Measurements from ENCODE around the gene VAV1.
"Not testable (repeated sequence)": the region's sequence is repeated elsewhere in the genome, so short reads cannot be mapped to it uniquely, and the experiment has no call there.

Gene VAV1

GRCh38 chr19:6767357-6768235 is 4.9 kb upstream of the VAV1 start, which contains the start of gene SH2D3A:
Gene SH2D3A (minus strand): TSS chr19:6767435. CDS start chr19:6763748, 3,687 bp downstream.
- FAIRE-seq: peak; percentile 98
- DNase-seq (ENCODE audit: insufficient read length, low spot score): peak; percentile 82
- TF ChIP-seq PAX5 (IDR thresholded peaks at IDR 0.05; ENCODE audit: insufficient read depth, low read length, severe bottlenecking) (no peak), SPI1 (IDR thresholded peaks at IDR 0.05; ENCODE audit: low read depth, low read length) (no peak), POLR2A (IDR thresholded peaks at IDR 0.05; ENCODE audit: low read depth, low read length) (no peak)

GRCh38 chr19:6768236-6768785 is 4.2 kb upstream of the VAV1 start:
- 0 out of 2 replicates have a peak, but pooled peaks have one; percentile 10 for TF ChIP-seq SPI1 (IDR thresholded peaks at IDR 0.05; ENCODE audit: low read depth, low read length)
- no peak for TF ChIP-seq POLR2AphosphoS5 (IDR thresholded peaks at IDR 0.05; ENCODE audit: low read depth, low read length)
- no peak for TF ChIP-seq POU2F2 (IDR thresholded peaks at IDR 0.05; ENCODE audit: low read depth, low read length)
- no peak for DNase-seq (ENCODE audit: insufficient read length, low spot score)
- FAIRE-seq: peak; percentile 76

DNA sequence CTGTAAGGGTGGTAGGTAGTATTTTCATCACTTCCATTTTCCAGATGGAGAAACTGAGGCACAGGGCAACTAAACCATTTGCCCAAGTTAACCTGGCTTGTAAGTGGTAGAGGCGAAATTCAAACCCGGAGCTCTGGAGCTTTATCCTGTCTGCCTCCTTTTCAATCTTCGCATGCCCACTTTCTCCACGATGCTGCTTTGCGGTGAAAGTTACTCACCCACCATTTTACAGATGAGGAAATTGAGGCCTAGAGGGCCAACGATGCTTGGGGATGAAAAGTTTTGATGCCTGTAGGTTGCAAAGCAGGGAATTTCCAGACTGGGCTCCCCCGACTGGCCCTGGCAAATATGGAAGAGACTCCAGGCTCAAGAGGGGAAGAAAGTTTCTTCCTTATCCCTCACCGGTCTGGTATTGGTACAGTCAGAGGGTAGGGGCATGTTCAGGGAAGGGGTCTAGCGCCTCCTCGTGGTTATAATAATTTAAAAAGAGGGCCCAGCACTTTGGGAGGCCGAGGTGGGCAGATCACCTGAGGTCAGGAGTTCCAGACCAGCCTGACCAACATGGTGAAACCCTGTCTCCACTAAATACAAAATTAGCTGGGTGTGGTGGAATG is 3.4 kb upstream of the VAV1 start:
- peak; percentile 38 for FAIRE-seq
- TF ChIP-seq POU2F2 (IDR thresholded peaks at IDR 0.05; ENCODE audit: low read depth, low read length): no peak
- no peak for TF ChIP-seq POLR2AphosphoS5 (IDR thresholded peaks at IDR 0.05; ENCODE audit: low read depth, low read length)
- TF ChIP-seq PAX5 (IDR thresholded peaks at IDR 0.05; ENCODE audit: insufficient read depth, low read length, severe bottlenecking): no peak
- no peak for TF ChIP-seq TAF1 (IDR thresholded peaks at IDR 0.05; ENCODE audit: low read depth, low read length)
- no peak for TF ChIP-seq POLR2A (IDR thresholded peaks at IDR 0.05; ENCODE audit: low read depth, low read length)
- no peak for TF ChIP-seq SPI1 (IDR thresholded peaks at IDR 0.05; ENCODE audit: low read depth, low read length)
- DNase-seq (ENCODE audit: insufficient read length, low spot score): no peak

DNA sequence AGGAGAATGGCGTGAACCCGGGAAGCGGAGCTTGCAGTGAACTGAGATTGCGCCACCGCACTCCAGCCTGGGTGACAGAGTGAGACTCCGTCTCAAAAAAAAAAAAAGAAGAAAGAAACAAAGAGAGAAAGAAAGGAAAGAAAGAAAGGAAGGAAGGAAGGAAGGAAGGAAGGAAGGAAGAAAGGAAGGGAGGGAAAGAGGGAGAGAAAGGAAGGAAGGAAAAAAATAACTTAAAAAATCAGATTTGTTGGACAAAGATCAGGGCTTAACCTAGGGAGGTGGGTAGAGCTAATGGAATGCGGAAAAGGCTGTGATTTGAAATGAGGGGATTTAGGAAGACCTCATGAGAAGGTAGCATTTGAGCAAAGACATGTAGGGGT is 870 bp upstream of the VAV1 start:
- not testable (repeated sequence) for DNase-seq (ENCODE audit: insufficient read length, low spot score); FAIRE-seq

GRCh38 chr19:6772866-6773322 is 386 bp downstream of the VAV1 start:
- DNase-seq (ENCODE audit: insufficient read length, low spot score) (no peak), FAIRE-seq (no peak)
- no peak for TF ChIP-seq TAF1 (IDR thresholded peaks at IDR 0.05; ENCODE audit: low read depth, low read length)

DNA sequence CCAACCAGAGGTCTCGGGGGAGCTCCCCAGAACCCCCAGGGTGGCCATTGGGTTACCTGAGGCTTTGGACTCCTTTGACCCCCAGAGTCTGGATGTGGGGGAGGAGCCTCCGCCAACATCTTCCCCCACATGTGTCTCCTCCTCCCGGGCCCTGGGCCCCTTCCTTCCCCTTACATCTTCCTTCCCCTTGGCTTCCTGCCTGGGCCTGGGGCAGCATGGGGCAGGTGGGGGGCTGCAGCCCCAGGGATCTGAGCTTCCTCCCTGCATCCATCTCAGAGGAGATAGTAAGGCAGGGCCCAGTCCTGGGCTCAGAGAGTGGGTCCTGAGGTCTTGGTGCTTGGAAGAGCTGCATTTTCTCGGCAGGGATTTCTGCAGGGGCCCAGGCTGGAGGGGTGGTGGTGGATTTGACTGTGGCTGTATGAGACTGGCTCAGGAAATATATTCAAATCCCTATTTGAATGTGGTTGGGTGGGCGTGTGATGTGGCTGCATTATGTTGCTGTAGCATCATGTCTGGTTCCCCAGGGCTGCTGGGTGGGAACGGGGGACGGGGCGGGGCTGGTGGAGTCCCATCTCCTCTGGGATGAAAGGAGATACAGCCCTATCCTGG is 919 bp downstream of the VAV1 start:
- DNase-seq (ENCODE audit: insufficient read length, low spot score) (peak; percentile 54), FAIRE-seq (peak; percentile 89)
- TF ChIP-seq POU2F2 (IDR thresholded peaks at IDR 0.05; ENCODE audit: low read depth, low read length) (peak; percentile 89), POLR2A (IDR thresholded peaks at IDR 0.05; ENCODE audit: low read depth, low read length) (peak; percentile 53; the same call in 1 of the 2 replicates), TAF1 (IDR thresholded peaks at IDR 0.05; ENCODE audit: low read depth, low read length) (no peak), PAX5 (IDR thresholded peaks at IDR 0.05; ENCODE audit: insufficient read depth, low read length, severe bottlenecking) (no peak)

GRCh38 chr19:6774821-6775707 is 2.6 kb downstream of the VAV1 start:
- TF ChIP-seq POLR2A (IDR thresholded peaks at IDR 0.05; ENCODE audit: low read depth, low read length) (no peak), POLR2AphosphoS5 (IDR thresholded peaks at IDR 0.05; ENCODE audit: low read depth, low read length) (no peak), PAX5 (IDR thresholded peaks at IDR 0.05; ENCODE audit: insufficient read depth, low read length, severe bottlenecking) (no peak), SPI1 (IDR thresholded peaks at IDR 0.05; ENCODE audit: low read depth, low read length) (no peak), POU2F2 (IDR thresholded peaks at IDR 0.05; ENCODE audit: low read depth, low read length) (no peak), TAF1 (IDR thresholded peaks at IDR 0.05; ENCODE audit: low read depth, low read length) (no peak)
- DNase-seq (ENCODE audit: insufficient read length, low spot score) (no peak), FAIRE-seq (peak; percentile 28)

DNA sequence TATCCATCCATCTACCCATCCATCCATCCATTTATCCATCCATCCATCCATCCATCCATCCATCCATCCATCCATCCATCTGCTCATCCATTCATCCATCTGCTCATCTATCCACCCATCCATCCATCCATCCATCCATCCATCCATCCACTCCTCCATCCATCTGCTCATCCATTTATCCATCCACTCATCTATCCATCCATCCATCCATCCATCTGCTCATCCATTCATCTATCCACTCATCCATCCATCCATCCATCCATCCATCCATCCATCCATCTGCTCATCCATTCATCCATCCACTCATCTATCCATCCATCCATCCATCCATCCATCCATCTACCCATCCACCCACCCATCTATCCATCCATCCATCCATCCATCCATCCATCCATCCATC is 3.5 kb downstream of the VAV1 start:
- FAIRE-seq: not testable (repeated sequence)

GRCh38 chr19:6776999-6777398 is 4.5 kb downstream of the VAV1 start:
- TF ChIP-seq POLR2AphosphoS5 (IDR thresholded peaks at IDR 0.05; ENCODE audit: low read depth, low read length) (no peak), SPI1 (IDR thresholded peaks at IDR 0.05; ENCODE audit: low read depth, low read length) (no peak), PAX5 (IDR thresholded peaks at IDR 0.05; ENCODE audit: insufficient read depth, low read length, severe bottlenecking) (no peak), POLR2A (IDR thresholded peaks at IDR 0.05; ENCODE audit: low read depth, low read length) (no peak), POU2F2 (IDR thresholded peaks at IDR 0.05; ENCODE audit: low read depth, low read length) (no peak), TAF1 (IDR thresholded peaks at IDR 0.05; ENCODE audit: low read depth, low read length) (no peak)
- FAIRE-seq (no peak), DNase-seq (ENCODE audit: insufficient read length, low spot score) (no peak)

More for the DNA sequence above, 3.5 kb downstream of the VAV1 start:
- DNase-seq (ENCODE audit: insufficient read length, low spot score): not testable (repeated sequence)

Measured in GM12891 (cell line).